Stimulated activated CD8-positive, alpha-beta memory T cell treated with anti-CD3 and anti-CD28 coated beads, Interleukin-12 subunit alpha, Interleukin-12 subunit beta, amount 100 ng/mL, for 4 hours (primary cell): ENCODE measurements around the gene SGSH.
A peak's percentile ranks its signal among the peaks of the same experiment; 100 is the strongest.
"Not testable (repeated sequence)": the region's sequence is repeated elsewhere in the genome, so short reads cannot be mapped to it uniquely, and the experiment has no call there.

Source experiments
- DNase-seq: peaks from one replicate; pipeline ENCODE4 v3.0.0-alpha.2; 2020; ENCODE audit warnings: low read depth

SGSH gene

GRCh38 chr17:80253631-80254395 lies 33.7 kb upstream of the SGSH start:
- DNase-seq: no peak

GRCh38 chr17:80252871-80253270 lies 32.7 kb upstream of the SGSH start:
- DNase-seq: peak; percentile 77

GRCh38 chr17:80251966-80252365 lies 31.8 kb upstream of the SGSH start:
- DNase-seq: no peak

GRCh38 chr17:80248894-80249710 lies 29.0 kb upstream of the SGSH start:
- DNase-seq: no peak

- no peak for DNase-seq
These were observed 28.1 kb upstream of the SGSH start for GRCh38 chr17:80248001-80248893.

- no peak for DNase-seq
These were observed 27.4 kb upstream of the SGSH start for GRCh38 chr17:80247561-80247960.

- DNase-seq: no peak
These were observed 26.6 kb upstream of the SGSH start for GRCh38 chr17:80246726-80247125.

- no peak for DNase-seq
These were observed 26.1 kb upstream of the SGSH start for GRCh38 chr17:80246266-80246681.

- DNase-seq: no peak
These were observed 25.6 kb upstream of the SGSH start for GRCh38 chr17:80245566-80246265.

GRCh38 chr17:80244871-80245509 lies 24.9 kb upstream of the SGSH start:
- DNase-seq: no peak

GRCh38 chr17:80244448-80244847 lies 24.3 kb upstream of the SGSH start:
- DNase-seq: not testable (repeated sequence)

GRCh38 chr17:80243526-80244433 lies 23.6 kb upstream of the SGSH start:
- DNase-seq: no peak

GRCh38 chr17:80242505-80242904 lies 22.4 kb upstream of the SGSH start:
- DNase-seq: no peak

GRCh38 chr17:80237386-80237785 lies 17.3 kb upstream of the SGSH start:
- DNase-seq: no peak

GRCh38 chr17:80236911-80237310 lies 16.8 kb upstream of the SGSH start:
- no peak for DNase-seq

- no peak for DNase-seq
These were observed 13.1 kb upstream of the SGSH start for GRCh38 chr17:80233202-80233601.

- DNase-seq: no peak
These were observed 12.3 kb upstream of the SGSH start for GRCh38 chr17:80232438-80232837.

- no peak for DNase-seq
These were observed 8.9 kb upstream of the SGSH start for GRCh38 chr17:80229011-80229410.

GRCh38 chr17:80228477-80228876 lies 8.3 kb upstream of the SGSH start:
- no peak for DNase-seq

GRCh38 chr17:80227666-80228065 lies 7.5 kb upstream of the SGSH start:
- no peak for DNase-seq
